HepG2 (cell line): Measurements from ENCODE around the gene IGFALS.

Experiments
- BRCA1 ChIP-seq: sonication (generic); formaldehyde crosslinking; IDR thresholded peaks from 2 replicates; pipeline ENCODE4 v1.4.0; 2020; ENCODE audit warnings: missing genetic modification reagents
- CTCF ChIP-seq: sonication (generic); formaldehyde crosslinking; IDR thresholded peaks from 2 replicates; pipeline ENCODE4 v1.5.0; 2020; ENCODE audit warnings: mild to moderate bottlenecking, missing genetic modification reagents, moderate library complexity
- POLR2AphosphoS5 ChIP-seq: IDR thresholded peaks from 2 replicates; pipeline ENCODE4 v1.6.1; 2012; ENCODE audit warnings: low read depth, low read length
- SIN3A ChIP-seq: IDR thresholded peaks from 2 replicates; pipeline ENCODE4 v1.6.1; 2011; ENCODE audit warnings: low read depth, mild to moderate bottlenecking, control low read depth, low read length, borderline replicate concordance
- TEAD2 ChIP-seq: sonication (generic); formaldehyde crosslinking; IDR thresholded peaks from 2 replicates; pipeline ENCODE4 v1.9.0; 2021; ENCODE audit warnings: missing genetic modification reagents
- ZNF672 ChIP-seq: sonication (generic); formaldehyde crosslinking; IDR thresholded peaks from 2 replicates; pipeline ENCODE4 v1.8.1; 2022; ENCODE audit warnings: missing genetic modification reagents
- ZNF768 ChIP-seq: sonication (generic); formaldehyde crosslinking; IDR thresholded peaks from 2 replicates; pipeline ENCODE4 v1.4.0; 2020; ENCODE audit warnings: missing genetic modification reagents

- no peak for TF ChIP-seq ZNF768 (CRISPR knock-in tag)
- TF ChIP-seq TEAD2 (CRISPR knock-in tag) = no peak
- TF ChIP-seq BRCA1 (CRISPR knock-in tag) = no peak
- TF ChIP-seq POLR2AphosphoS5 = peak; percentile 17; the same call in 1 of the 2 replicates
- no peak; the same call in 1 of the 2 replicates for TF ChIP-seq CTCF
- TF ChIP-seq ZNF672 = no peak
- TF ChIP-seq SIN3A = 0 out of 2 replicates have a peak, but pooled peaks have one; percentile 28
These were observed 31.9 kb upstream of the IGFALS start for GRCh38 chr16:1825381-1825863.
